KOPT-K1 (cell line): ENCODE results near the gene FKBP10.

ENCODE experiments used
- H3K27ac ChIP-seq: fragments of 200-600 bp; sonication (generic); 2 replicates; pipeline ENCODE4 v1.5.1; 2016; ENCODE audit warnings: antibody characterized with exemption, mild to moderate bottlenecking, low read depth, low read length; ENCODE audit not compliant: poor library complexity, severe bottlenecking
- H3K36me3 ChIP-seq: fragments of 200-600 bp; sonication (generic); 2 replicates; pipeline ENCODE4 v1.5.1; 2017; ENCODE audit warnings: antibody characterized with exemption, mild to moderate bottlenecking, low read length, moderate library complexity; ENCODE audit not compliant: insufficient read depth
- H3K9me3 ChIP-seq: fragments of 200-600 bp; sonication (generic); 2 replicates; pipeline ENCODE4 v1.5.1; 2017; ENCODE audit warnings: antibody characterized with exemption, low read length, mild to moderate bottlenecking; ENCODE audit not compliant: insufficient read depth, poor library complexity, severe bottlenecking

FKBP10 gene, protein sequence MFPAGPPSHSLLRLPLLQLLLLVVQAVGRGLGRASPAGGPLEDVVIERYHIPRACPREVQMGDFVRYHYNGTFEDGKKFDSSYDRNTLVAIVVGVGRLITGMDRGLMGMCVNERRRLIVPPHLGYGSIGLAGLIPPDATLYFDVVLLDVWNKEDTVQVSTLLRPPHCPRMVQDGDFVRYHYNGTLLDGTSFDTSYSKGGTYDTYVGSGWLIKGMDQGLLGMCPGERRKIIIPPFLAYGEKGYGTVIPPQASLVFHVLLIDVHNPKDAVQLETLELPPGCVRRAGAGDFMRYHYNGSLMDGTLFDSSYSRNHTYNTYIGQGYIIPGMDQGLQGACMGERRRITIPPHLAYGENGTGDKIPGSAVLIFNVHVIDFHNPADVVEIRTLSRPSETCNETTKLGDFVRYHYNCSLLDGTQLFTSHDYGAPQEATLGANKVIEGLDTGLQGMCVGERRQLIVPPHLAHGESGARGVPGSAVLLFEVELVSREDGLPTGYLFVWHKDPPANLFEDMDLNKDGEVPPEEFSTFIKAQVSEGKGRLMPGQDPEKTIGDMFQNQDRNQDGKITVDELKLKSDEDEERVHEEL

DNA sequence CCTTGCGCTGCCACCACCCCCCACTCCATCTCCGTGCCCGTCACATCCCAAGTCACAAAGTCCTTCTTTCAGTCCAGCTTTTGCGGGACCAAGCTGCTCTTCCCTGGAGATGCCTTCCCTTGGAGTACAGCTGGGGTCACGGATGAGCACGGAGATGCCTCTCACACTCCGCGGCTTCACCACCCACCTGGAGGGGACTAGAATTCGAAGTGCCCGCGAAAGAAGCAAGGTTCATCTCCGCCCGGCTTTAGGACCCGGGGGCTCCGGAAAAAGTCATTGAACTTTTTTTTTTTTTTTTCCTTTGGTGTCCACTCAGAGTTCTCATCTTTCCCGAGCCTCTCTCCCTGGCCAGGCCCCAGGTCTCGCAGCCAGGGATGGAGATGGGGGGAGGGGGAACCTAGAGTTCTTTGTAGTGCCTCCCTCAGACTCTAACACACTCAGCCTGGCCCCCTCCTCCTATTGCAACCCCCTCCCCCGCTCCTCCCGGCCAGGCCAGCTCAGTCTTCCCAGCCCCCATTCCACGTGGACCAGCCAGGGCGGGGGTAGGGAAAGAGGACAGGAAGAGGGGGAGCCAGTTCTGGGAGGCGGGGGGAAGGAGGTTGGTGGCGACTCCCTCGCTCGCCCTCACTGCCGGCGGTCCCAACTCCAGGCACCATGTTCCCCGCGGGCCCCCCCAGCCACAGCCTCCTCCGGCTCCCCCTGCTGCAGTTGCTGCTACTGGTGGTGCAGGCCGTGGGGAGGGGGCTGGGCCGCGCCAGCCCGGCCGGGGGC lies at the start of gene FKBP10:
Gene FKBP10 (plus strand): TSS at position 624 of the 771 bp plus-strand sequence. CDS start 31 bp downstream, at position 655.
- Histone ChIP-seq H3K9me3 (no peaks in the 10 kb centered on the region), H3K27ac (peak within 1 kb of the TSS; percentile 45), H3K36me3 (no peaks in the 10 kb centered on the region)

DNA sequence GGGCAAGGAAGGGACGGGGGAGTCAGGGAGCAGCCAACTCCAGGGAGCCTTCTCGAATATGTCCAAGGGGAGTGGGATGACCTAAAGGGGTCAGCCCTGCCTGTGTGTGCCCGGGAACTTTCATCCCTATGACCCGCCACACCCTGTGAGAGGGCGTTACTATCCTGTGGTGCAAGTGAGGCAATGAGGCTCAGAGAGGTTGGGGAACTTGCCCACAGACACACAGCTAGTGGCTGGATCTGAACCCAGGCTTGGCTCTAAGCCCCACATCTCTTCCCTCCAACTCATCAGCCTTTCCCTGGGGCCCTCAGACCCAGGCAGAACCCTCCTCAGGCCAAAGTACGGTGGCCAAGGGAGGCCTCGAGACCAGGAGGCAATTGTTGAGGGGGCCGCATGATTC lies 49.5 kb upstream of the FKBP10 start:
- no peak overlapping the region for H3K27ac ChIP-seq
- no peaks in the 10 kb centered on the region for H3K9me3 ChIP-seq
- H3K36me3 ChIP-seq, result no peaks in the 10 kb centered on the region

DNA sequence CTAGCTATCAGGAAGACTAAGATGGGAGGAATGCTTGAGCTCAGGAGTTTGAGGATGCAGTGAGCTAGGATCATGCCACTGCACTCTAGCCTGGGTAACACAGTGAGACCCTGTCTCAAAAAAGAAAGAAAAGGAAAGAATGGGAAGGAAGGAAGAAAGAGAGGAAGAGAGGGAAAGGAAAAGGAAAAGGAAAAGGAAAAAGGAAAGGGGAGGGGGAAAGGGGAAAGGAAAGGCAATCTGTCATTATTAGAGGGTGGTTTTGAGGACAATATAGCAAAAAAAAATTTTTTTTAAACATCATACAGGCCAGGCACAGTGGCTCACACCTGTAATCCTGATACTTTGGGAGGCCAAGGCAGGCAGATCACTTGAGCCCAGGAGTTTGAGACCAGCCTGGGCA lies 46.7 kb upstream of the FKBP10 start:
- Histone ChIP-seq H3K9me3 (no peaks in the 10 kb centered on the region), H3K36me3 (no peaks in the 10 kb centered on the region), H3K27ac (no peak overlapping the region)

DNA sequence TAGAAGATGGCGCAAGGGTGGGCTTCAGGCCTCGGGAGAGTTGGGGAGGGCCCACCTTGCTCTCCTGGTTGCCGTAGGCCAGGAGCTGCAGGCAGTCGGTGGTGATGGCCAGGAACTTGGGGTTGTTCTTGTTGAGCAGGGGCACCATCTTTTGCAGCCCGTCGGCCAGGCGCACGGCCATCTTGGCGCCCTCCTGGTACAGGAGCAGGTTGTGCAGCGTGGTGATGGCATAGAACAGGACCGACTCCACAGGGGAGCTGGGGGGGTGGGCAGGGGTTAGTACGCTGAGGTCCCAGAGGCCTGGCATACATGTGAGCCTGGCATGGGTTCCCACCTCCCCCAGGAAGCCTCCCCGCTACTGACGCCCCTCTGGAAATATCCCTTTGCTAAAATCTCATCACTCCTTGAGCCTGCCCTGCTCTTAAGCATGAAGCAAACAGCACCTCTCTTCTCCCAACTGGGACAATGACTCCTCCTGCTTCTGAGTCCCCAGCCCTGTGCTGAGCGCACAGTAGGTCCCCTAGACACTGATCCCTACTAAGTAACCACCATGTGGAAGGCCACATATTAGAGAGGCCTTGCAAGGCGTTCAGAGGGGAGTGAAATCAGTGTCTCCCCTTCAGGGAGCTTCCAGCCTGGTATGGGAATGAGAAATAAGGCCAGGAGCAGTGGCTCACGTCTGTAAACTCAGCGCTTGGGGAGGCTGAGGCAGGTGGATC lies 45.3 kb upstream of the FKBP10 start:
- Histone ChIP-seq H3K27ac (no peak overlapping the region), H3K36me3 (no peaks in the 10 kb centered on the region), H3K9me3 (no peaks in the 10 kb centered on the region)

DNA sequence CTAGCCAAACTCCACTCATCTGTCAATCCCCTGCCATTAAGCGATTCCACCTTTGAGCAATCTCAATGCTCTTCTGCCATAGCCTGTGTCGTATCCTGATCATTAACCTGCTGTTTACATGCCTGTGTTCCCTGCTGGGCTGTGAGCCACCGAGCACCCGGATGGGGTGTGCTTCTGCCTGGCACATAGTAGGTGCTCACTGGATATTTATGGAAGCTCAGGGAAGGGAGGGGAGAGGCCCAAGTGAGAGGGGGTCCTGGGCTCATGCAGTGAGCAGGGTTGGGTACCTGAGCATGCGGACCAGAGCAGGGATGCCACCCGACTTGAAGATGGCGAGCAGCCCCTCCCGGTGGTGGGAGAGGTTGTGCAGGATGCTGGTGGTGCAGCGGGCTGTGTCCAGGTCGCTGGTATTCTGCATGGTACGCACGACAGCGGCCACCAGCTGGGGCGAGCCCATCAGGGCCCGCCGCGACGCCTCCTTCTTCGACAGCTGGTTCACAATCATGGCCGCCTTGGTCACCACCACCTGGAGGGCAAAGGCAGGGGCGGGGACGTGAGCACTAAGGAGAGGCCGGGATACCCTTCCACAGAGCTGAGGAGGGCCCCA lies 44.0 kb upstream of the FKBP10 start:
- Histone ChIP-seq H3K36me3 (no peaks in the 10 kb centered on the region), H3K9me3 (no peaks in the 10 kb centered on the region), H3K27ac (no peak overlapping the region)

DNA sequence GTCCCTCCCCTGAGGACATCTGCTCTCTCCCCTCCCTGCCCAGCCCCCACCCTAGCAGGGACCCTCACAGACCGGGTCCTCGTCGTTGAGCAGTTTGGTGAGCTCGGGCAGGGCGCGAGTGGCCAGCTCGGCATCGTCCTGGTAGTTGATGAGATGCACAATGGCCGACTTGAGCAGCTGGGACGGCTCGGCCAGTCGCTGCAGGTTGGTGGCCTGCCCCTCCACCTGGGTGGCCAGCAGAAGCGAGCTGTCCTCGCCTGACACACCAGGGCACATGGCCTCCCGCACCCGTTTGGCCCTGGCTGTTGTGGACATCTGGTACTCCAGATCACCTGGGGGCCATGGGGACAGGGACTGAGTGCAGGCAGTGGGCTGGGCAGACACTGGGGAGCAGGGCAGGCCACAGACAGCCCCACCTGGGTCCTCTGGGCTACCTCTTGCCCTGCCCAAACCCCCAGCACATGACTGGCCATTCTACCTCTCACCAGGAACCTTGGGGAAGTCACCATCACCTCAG lies 43.4 kb upstream of the FKBP10 start:
- no peak overlapping the region for H3K27ac ChIP-seq
- no peaks in the 10 kb centered on the region for H3K9me3 ChIP-seq
- no peaks in the 10 kb centered on the region for H3K36me3 ChIP-seq

DNA sequence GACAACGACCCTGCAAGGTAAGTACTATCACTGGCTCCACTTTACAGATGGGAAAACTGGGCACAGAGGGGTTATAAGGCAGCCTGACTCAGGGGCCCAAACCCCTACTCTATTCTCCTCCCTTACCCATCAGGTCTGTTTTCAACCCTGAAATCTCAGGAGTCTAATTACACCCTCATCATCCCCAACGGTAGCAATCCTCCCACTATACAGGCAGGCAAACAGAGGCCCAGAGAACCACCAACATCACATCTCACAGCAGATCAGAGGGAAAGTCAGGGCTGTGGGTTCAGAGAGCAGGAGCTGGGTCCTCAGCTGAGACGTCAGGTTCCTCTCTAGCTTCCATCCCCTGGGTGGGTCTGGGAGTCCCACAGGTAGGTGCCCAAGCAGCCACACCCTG lies 42.8 kb upstream of the FKBP10 start:
- no peaks in the 10 kb centered on the region for H3K36me3 ChIP-seq
- H3K27ac ChIP-seq, result no peak overlapping the region
- no peaks in the 10 kb centered on the region for H3K9me3 ChIP-seq

DNA sequence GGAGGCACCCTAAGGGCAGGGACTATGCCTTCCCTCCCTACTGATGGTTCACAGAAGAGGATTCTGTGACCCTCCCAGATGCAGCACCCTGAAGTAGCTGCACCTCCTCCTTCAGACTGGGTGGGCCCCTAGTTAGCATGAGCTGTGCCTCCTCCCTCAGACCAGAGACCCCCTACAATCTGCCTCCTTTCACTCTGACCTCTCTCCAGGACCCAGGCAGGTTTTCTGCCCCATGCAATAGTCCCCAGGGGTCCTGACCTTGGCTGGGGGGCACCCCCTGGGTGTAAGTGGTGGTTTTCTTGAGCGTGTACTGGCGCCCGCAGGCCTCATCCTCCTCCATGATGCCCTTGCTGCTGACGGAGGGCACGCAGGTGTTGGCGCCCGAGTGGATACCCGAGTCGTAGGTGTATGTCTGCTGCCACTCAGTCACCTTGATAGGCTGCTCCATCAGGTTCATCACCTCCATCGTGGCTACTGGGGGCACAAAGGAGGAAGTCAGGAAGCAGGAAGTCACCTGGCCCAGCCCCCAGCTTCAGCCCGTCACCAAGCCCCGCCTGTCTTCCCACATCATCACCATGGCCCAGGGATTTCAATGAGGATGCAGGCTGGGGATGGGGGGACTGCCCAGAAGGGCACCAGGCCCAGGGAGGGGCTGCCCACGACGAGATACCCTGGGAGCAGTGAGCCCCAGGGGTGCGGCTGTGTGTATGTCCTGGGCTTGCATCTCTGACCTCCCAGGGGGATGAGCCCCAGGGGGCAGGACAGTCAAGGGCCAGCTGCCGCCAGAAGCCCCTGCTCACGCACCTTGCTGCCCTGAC lies 41.2 kb upstream of the FKBP10 start:
- H3K27ac ChIP-seq, result no peak overlapping the region
- H3K36me3 ChIP-seq, result no peaks in the 10 kb centered on the region
- no peaks in the 10 kb centered on the region for H3K9me3 ChIP-seq

DNA sequence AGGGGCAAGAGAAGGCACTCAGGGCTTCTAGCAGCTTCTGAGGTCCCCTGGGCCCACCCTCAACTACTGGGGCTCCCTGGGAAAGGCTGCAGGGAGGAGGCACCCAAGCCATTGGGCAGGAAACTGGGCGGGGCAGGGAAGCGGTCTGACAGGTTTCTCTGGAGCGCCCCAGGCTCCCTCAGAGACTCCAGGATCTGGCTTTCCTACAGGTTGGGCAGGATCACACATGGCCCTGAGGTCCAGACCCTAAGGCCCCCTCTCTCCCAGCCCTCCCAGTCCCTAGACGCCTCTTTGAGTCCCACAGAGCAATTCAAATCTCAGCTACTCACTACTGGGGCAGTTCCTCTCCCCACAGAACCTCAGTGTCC lies 40.6 kb upstream of the FKBP10 start:
- Histone ChIP-seq H3K9me3 (no peaks in the 10 kb centered on the region), H3K27ac (no peak overlapping the region), H3K36me3 (no peaks in the 10 kb centered on the region)

DNA sequence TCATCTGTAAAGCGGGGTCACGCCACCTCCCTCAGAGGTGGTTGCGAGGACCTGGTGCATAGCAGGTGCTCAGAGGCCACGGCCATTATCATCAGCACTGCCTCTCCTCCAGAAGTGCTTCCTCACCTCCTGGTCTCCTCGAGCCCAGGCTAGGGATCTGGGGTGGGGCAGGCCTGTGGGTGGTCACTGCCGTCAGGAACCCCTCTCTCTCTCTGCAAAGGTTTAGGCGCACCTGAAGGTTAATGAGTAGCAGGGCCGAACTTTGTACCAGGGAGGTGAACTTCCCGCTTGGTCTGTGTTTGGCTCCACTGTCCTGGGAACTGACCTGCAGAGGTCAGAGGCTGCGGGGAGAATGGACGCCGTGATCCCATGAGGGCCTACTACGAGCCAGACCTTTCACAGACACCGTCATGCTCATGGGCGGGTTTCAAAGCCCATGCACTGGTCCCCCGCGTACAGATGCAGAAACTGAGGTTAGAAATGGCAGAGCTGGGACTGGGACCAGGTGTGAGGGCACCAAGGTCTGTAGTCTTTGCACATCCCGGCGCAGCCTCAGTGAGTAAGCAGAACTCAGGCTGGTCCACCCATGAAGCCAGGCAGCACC lies 40.1 kb upstream of the FKBP10 start:
- Histone ChIP-seq H3K27ac (no peak overlapping the region), H3K36me3 (no peaks in the 10 kb centered on the region), H3K9me3 (no peaks in the 10 kb centered on the region)

DNA sequence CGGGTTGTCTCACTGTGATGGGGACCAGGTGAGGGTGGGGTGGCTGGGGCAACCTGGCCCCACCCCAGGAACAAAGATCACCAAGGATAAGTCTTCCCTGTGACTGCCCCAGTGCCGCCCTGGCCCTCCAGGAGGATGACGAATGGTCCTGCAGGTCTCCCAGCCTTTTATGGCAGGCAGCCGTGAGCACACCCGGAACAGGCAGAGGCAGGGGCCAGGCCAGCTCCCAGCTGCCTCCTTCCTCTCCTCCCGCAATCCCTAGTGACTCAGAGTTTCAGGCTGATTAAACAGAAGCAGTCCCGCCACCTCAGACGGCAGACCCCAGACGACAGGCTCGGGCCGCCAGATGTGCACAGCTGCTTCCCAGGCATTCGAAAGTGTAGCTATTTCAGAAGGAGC lies 39.6 kb upstream of the FKBP10 start:
- Histone ChIP-seq H3K36me3 (no peaks in the 10 kb centered on the region), H3K9me3 (no peaks in the 10 kb centered on the region), H3K27ac (no peak overlapping the region)

DNA sequence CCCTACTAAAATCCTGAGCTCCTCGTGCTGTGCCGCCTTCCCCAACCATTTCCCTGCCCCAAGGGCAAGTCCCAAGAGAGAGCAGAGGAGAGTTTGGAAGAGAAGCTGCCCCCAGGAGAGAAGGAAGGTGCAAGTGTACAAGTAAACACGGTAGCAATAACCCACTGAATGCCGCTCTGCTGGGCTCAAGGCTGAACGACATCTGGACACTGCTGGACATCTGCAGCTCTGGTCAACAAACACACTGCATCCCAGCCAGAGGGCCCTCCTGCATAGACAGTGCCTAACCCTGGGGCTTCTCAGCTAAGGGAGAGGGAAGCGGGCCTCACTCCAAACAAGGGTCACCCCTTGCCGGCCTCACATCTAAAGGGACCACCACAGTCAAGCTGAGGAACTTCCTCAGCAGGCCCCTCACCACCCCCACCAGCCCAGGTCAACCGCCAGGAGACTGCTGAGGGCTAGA lies 39.0 kb upstream of the FKBP10 start:
- no peak overlapping the region for H3K27ac ChIP-seq
- H3K36me3 ChIP-seq, result no peaks in the 10 kb centered on the region

DNA sequence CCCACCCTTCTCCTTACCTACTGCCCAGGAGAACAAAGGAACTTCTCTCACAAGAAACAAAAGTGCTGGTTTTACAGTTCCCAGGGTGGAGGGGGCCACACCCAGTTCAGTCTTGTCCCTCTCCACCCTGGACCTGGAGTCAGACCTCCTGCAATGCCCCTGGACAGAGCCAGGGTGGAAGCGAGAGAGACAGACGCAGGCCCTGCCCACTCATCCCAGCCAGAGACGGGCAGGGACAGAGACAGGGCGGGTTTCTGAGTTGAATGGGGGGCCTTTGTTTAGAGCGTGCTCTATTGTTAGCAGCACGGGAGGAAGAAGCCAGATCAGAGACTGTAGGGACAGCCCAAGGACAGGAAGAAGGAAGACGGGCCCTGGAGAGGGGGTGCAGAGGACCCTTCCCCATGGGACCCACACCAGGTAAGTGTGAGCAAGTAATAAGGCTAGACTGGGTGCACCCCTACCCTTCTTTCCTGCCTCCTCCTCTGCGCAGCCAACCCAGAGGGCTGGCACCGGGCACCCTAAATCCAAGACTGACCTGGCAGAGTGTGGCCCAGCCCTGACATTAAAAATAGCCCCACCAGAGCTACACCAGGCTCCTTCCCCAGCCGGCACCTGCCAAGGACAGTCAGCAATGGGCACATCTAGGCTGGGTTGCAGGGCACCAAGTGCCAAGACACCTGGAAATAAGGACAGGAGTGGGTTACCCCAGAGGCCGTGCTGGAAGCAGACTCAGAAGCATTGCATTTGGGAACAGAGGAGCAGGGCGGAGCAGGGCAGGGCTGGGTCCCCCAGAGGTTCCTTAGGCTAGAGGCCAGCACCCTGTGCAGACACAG lies 37.2 kb upstream of the FKBP10 start:
- no peaks in the 10 kb centered on the region for H3K36me3 ChIP-seq
- H3K27ac ChIP-seq, result no peak overlapping the region
- H3K9me3 ChIP-seq, result no peaks in the 10 kb centered on the region

More for the DNA sequence above, 39.0 kb upstream of the FKBP10 start:
- no peaks in the 10 kb centered on the region for H3K9me3 ChIP-seq
